Measurements from ENCODE around the gene BHMT. TPM values are rescaled to one million over a fixed set of nuclear protein-coding genes. Genes with fewer than 3 reads are reported as not detected.

The BHMT gene
- total RNA-seq, 4 donors from 2014 or later: 0.30 to 0.64 TPM; not detected in 2

DNA sequence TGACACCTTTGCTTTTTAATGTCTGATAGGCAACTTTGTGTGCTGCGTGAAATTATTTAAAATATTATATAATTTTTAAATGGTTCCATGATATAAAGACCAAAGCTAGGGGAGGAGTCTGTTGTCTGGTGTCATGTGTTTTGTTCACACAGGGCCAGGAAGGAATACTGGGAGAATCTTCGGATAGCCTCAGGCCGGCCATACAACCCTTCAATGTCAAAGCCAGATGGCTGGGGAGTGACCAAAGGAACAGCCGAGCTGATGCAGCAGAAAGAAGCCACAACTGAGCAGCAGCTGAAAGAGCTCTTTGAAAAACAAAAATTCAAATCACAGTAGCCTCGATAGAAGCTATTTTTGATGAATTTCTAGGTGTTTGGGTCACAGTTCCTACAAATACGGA is 19.2 kb downstream of the BHMT start:
- Histone ChIP-seq H3K4me3 (no peak overlapping the region), H3K27me3 (no peaks in the 10 kb centered on the region), H3K27ac (no peak overlapping the region), H3K4me1 (peaks cover 9% of the 10 kb centered on the region), H3K9me3 (no peaks in the 10 kb centered on the region), H3K36me3 (no peaks in the 10 kb centered on the region)
- no peak for TF ChIP-seq POLR2A (IDR thresholded peaks at IDR 0.05)
- DNase-seq (ENCODE audit: low spot score in 2 of 2): no peak
- WGBS: 79% methylated on average over 6 of the region's 6 CpGs

- WGBS: 8% methylated on average over 4 of the region's 4 CpGs
- Histone ChIP-seq H3K27me3 (no peaks in the 10 kb centered on the region), H3K4me1 (peaks cover 9% of the 10 kb centered on the region), H3K36me3 (no peaks in the 10 kb centered on the region), H3K9me3 (no peaks in the 10 kb centered on the region), H3K27ac (no peak overlapping the region), H3K4me3 (peak overlapping the region; percentile 24)
- TF ChIP-seq, protein P1, sequence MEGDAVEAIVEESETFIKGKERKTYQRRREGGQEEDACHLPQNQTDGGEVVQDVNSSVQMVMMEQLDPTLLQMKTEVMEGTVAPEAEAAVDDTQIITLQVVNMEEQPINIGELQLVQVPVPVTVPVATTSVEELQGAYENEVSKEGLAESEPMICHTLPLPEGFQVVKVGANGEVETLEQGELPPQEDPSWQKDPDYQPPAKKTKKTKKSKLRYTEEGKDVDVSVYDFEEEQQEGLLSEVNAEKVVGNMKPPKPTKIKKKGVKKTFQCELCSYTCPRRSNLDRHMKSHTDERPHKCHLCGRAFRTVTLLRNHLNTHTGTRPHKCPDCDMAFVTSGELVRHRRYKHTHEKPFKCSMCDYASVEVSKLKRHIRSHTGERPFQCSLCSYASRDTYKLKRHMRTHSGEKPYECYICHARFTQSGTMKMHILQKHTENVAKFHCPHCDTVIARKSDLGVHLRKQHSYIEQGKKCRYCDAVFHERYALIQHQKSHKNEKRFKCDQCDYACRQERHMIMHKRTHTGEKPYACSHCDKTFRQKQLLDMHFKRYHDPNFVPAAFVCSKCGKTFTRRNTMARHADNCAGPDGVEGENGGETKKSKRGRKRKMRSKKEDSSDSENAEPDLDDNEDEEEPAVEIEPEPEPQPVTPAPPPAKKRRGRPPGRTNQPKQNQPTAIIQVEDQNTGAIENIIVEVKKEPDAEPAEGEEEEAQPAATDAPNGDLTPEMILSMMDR (IDR thresholded peaks at IDR 0.05): peak; percentile 20 to 21
- TF ChIP-seq POLR2AphosphoS5 (IDR thresholded peaks at IDR 0.05): no peak
- no peak for DNase-seq (ENCODE audit: low spot score in 2 of 2)
Measured at GRCh38 chr5:79133121-79133656, 21.6 kb downstream of the BHMT start.

- TF ChIP-seq, protein P1 (IDR thresholded peaks at IDR 0.05): peak; percentile 47 to 63
- no peak for TF ChIP-seq POLR2A (IDR thresholded peaks at IDR 0.05)
- Histone ChIP-seq H3K36me3 (no peaks in the 10 kb centered on the region), H3K4me3 (peak overlapping the region; percentile 24), H3K27ac (no peak overlapping the region), H3K27me3 (no peaks in the 10 kb centered on the region), H3K9me3 (no peaks in the 10 kb centered on the region), H3K4me1 (peaks cover 9% of the 10 kb centered on the region)
- peak in 1 of 2 donors; percentile 73 for DNase-seq (ENCODE audit: low spot score in 2 of 2)
- 7% methylated on average over 11 of the region's 11 CpGs for WGBS
Measured at GRCh38 chr5:79133657-79134451, 22.2 kb downstream of the BHMT start.

GRCh38 chr5:79135790-79136553 is 24.4 kb downstream of the BHMT start:
- H3K4me3 ChIP-seq: no peak overlapping the region
- no peaks in the 10 kb centered on the region for H3K27me3 ChIP-seq
- 88% methylated on average over 5 of the region's 5 CpGs for WGBS
- H3K4me1 ChIP-seq: peaks cover 9% of the 10 kb centered on the region
- no peak for DNase-seq (ENCODE audit: low spot score in 2 of 2)
- H3K36me3 ChIP-seq: no peaks in the 10 kb centered on the region
- no peak overlapping the region for H3K27ac ChIP-seq
- H3K9me3 ChIP-seq: no peaks in the 10 kb centered on the region
- TF ChIP-seq POLR2AphosphoS5 (IDR thresholded peaks at IDR 0.05) (no peak), POLR2A (IDR thresholded peaks at IDR 0.05) (no peak), EP300 (IDR thresholded peaks at IDR 0.05) (no peak)
- TF ChIP-seq, protein P1 (IDR thresholded peaks at IDR 0.05): no peak

GRCh38 chr5:79136618-79137017 is 25.0 kb downstream of the BHMT start:
- 94% methylated on average over 2 of the region's 2 CpGs for WGBS
- no peak for DNase-seq (ENCODE audit: low spot score in 2 of 2)
- Histone ChIP-seq H3K36me3 (no peaks in the 10 kb centered on the region), H3K27ac (no peak overlapping the region), H3K9me3 (no peaks in the 10 kb centered on the region), H3K27me3 (no peaks in the 10 kb centered on the region), H3K4me1 (peaks cover 9% of the 10 kb centered on the region), H3K4me3 (no peak overlapping the region)
- TF ChIP-seq, protein P1 (IDR thresholded peaks at IDR 0.05): no peak
- TF ChIP-seq EP300 (IDR thresholded peaks at IDR 0.05) (no peak), POLR2A (IDR thresholded peaks at IDR 0.05) (no peak), POLR2AphosphoS5 (IDR thresholded peaks at IDR 0.05) (no peak)
